H9 (cell line): ENCODE data around the gene DDX55. TPM values are rescaled to one million over a fixed set of nuclear protein-coding genes. Genes with fewer than 3 reads are reported as not detected.

ENCODE experiments used
- DNase-seq: peaks from one replicate; pipeline ENCODE4 v3.0.0-alpha.2; 2017
- H2AFZ ChIP-seq: one replicate; pipeline ENCODE4 v1.6.1; 2013; ENCODE audit warnings: mild to moderate bottlenecking, low read length, control low read depth, moderate library complexity
- H2AK5ac ChIP-seq: 2 replicates; pipeline ENCODE4 v1.6.1; 2013; ENCODE audit warnings: low read length, control low read depth, mixed read lengths; ENCODE audit not compliant: insufficient read length
- H2BK120ac ChIP-seq: one replicate; pipeline ENCODE4 v1.6.1; 2013; ENCODE audit warnings: low read depth, mild to moderate bottlenecking, low read length, control low read depth, inconsistent platforms; ENCODE audit not compliant: poor library complexity, severe bottlenecking
- H2BK12ac ChIP-seq: 2 replicates; pipeline ENCODE4 v1.6.1; 2013; ENCODE audit warnings: low read length, control low read depth, mixed read lengths, low read depth; ENCODE audit not compliant: insufficient read length
- H2BK15ac ChIP-seq: 2 replicates; pipeline ENCODE4 v1.6.1; 2013; ENCODE audit warnings: low read depth, low read length, control low read depth
- H2BK20ac ChIP-seq: one replicate; pipeline ENCODE4 v1.6.1; 2013; ENCODE audit warnings: low read depth, mild to moderate bottlenecking, low read length, control low read depth, inconsistent platforms; ENCODE audit not compliant: poor library complexity, severe bottlenecking
- H2BK5ac ChIP-seq: 2 replicates; pipeline ENCODE4 v1.6.1; 2013; ENCODE audit warnings: low read length, control low read depth, mixed read lengths; ENCODE audit not compliant: insufficient read length
- H3K14ac ChIP-seq: 2 replicates; pipeline ENCODE4 v1.6.1; 2013; ENCODE audit warnings: low read length, control low read depth; ENCODE audit not compliant: insufficient read depth
- H3K18ac ChIP-seq: 2 replicates; pipeline ENCODE4 v1.6.1; 2013; ENCODE audit warnings: low read depth, mild to moderate bottlenecking, mixed read lengths, low read length, control low read depth; ENCODE audit not compliant: insufficient read length
- H3K23ac ChIP-seq: 2 replicates; pipeline ENCODE4 v1.6.1; 2013; ENCODE audit warnings: low read length, control low read depth, mixed read lengths, low read depth; ENCODE audit not compliant: insufficient read length
- H3K23me2 ChIP-seq: 2 replicates; pipeline ENCODE4 v1.6.1; 2013; ENCODE audit warnings: low read depth, mild to moderate bottlenecking, mixed read lengths, low read length, control low read depth; ENCODE audit not compliant: insufficient read length, poor library complexity, severe bottlenecking
- H3K27ac ChIP-seq: 2 replicates; pipeline ENCODE4 v1.5.1; 2013; ENCODE audit warnings: low read length, control low read depth, mixed read lengths, low read depth; ENCODE audit not compliant: insufficient read length
- H3K27me3 ChIP-seq: 2 replicates; pipeline ENCODE4 v1.6.1; 2013; ENCODE audit warnings: low read length, control low read depth, inconsistent platforms; ENCODE audit not compliant: insufficient read depth
- H3K4ac ChIP-seq: 2 replicates; pipeline ENCODE4 v1.6.1; 2013; ENCODE audit warnings: low read depth, mild to moderate bottlenecking, control low read depth, inconsistent platforms, low read length, moderate library complexity
- H3K4me1 ChIP-seq: 2 replicates; pipeline ENCODE4 v1.6.1; 2013; ENCODE audit warnings: low read length, control low read depth, inconsistent platforms; ENCODE audit not compliant: insufficient read depth
- H3K4me2 ChIP-seq: 2 replicates; pipeline ENCODE4 v1.6.1; 2013; ENCODE audit warnings: low read length, control low read depth, mixed read lengths; ENCODE audit not compliant: insufficient read length, insufficient read depth
- H3K56ac ChIP-seq: 2 replicates; pipeline ENCODE4 v1.6.1; 2013; ENCODE audit warnings: low read depth, mild to moderate bottlenecking, mixed read lengths, low read length, control low read depth; ENCODE audit not compliant: insufficient read length
- H3K79me1 ChIP-seq: 2 replicates; pipeline ENCODE4 v1.6.1; 2013; ENCODE audit warnings: low read depth, mild to moderate bottlenecking, moderate library complexity, low read length, control low read depth, inconsistent platforms; ENCODE audit not compliant: insufficient read depth, poor library complexity, severe bottlenecking
- H3K79me2 ChIP-seq: 2 replicates; pipeline ENCODE4 v1.6.1; 2013; ENCODE audit warnings: low read length, control low read depth, inconsistent platforms; ENCODE audit not compliant: insufficient read depth
- H3K9ac ChIP-seq: 2 replicates; pipeline ENCODE4 v1.6.1; 2013; ENCODE audit warnings: low read length, control low read depth, mixed read lengths; ENCODE audit not compliant: insufficient read length; ENCODE audit errors: extremely low read depth
- H3K9me3 ChIP-seq: one replicate; pipeline ENCODE4 v1.6.1; 2013; ENCODE audit warnings: low read depth, low read length, inconsistent platforms; ENCODE audit not compliant: control insufficient read depth
- H3T11ph ChIP-seq: one replicate; pipeline ENCODE4 v1.6.1; 2013; ENCODE audit warnings: mild to moderate bottlenecking, low read length, control low read depth, inconsistent platforms
- H4K20me1 ChIP-seq: one replicate; pipeline ENCODE4 v1.6.1; 2013; ENCODE audit not compliant: control insufficient read depth, insufficient read length, insufficient read depth
- H4K5ac ChIP-seq: 2 replicates; pipeline ENCODE4 v1.6.1; 2013; ENCODE audit warnings: low read depth, mild to moderate bottlenecking, mixed read lengths, low read length, control low read depth; ENCODE audit not compliant: insufficient read length
- H4K8ac ChIP-seq: replicated peaks from 2 replicates; pipeline ENCODE4 v1.6.1; 2013; ENCODE audit warnings: low read length, control low read depth, mixed read lengths, low read depth; ENCODE audit not compliant: insufficient read length
- H4K91ac ChIP-seq: 2 replicates; pipeline ENCODE4 v1.6.1; 2013; ENCODE audit warnings: low read depth, mild to moderate bottlenecking, moderate library complexity, mixed read lengths, low read length, control low read depth; ENCODE audit not compliant: insufficient read length
- H3K27ac Mint-ChIP-seq, 3 experiments: 2 replicates in 2 of 3; 3 replicates in 1 of 3; pipeline ENCODE4 v1.8.0; 2020 to 2021; ENCODE audit warnings: mixed read lengths in 3 of 3, mild to moderate bottlenecking in 1 of 3, moderate library complexity in 1 of 3
- H3K27me3 Mint-ChIP-seq: 2 replicates; pipeline ENCODE4 v1.8.0; 2021; ENCODE audit warnings: low read depth, mild to moderate bottlenecking, moderate library complexity, mixed read lengths
- H3K36me3 Mint-ChIP-seq, 3 experiments: 2 replicates in 2 of 3; 3 replicates in 1 of 3; pipeline ENCODE4 v1.8.0; 2020 to 2021; ENCODE audit warnings: low read depth in 3 of 3, mixed read lengths in 3 of 3; ENCODE audit not compliant: insufficient read depth in 1 of 3
- H3K4me1 Mint-ChIP-seq, 2 experiments: 2 replicates each; pipeline ENCODE4 v1.8.0; 2020; ENCODE audit warnings: mixed read lengths in 2 of 2
- H3K4me3 Mint-ChIP-seq, 2 experiments: 2 replicates in 1 of 2; 3 replicates in 1 of 2; pipeline ENCODE4 v1.8.0; 2020 to 2021; ENCODE audit warnings: mild to moderate bottlenecking in 2 of 2, mixed read lengths in 2 of 2, moderate library complexity in 1 of 2
- H3K9me3 Mint-ChIP-seq, 2 experiments: 2 replicates in 1 of 2; 3 replicates in 1 of 2; pipeline ENCODE4 v1.8.0; 2020; ENCODE audit warnings: mild to moderate bottlenecking in 2 of 2, mixed read lengths in 2 of 2, moderate library complexity in 1 of 2
- CTCF ChIP-seq: fragments of 200-600 bp; sonication (generic); conservative IDR thresholded peaks from 3 replicates; pipeline ENCODE4 v1.8.0; 2021; ENCODE audit warnings: antibody characterized with exemption, mild to moderate bottlenecking
- WGBS: extraction: QIAGEN DNeasy Blood & Tissue Kit; methylation state at CpG from one replicate; pipeline ENCODE4 v1.1.7; 2013; ENCODE audit warnings: missing lambda C conversion rate, low lambda C conversion rate, mixed read lengths; ENCODE audit not compliant: insufficient read length; ENCODE audit errors: extremely low coverage; 5-methylcytosine and 5-hydroxymethylcytosine counted together
- total RNA-seq: library from RNA; stranded (reverse); gene quantifications from 2 replicates; pipeline ENCODE4 v1.2.1, GENCODE V29; 2021

DDX55 gene
- total RNA-seq, 1 experiment from 2014 or later = 51.7 TPM

- H3K79me2 ChIP-seq = no peaks in the 10 kb centered on the region
- H3K4me1 ChIP-seq = no peaks in the 10 kb centered on the region
- no peak overlapping the region for H3K4me2 ChIP-seq
- Mint-ChIP-seq H3K27me3 (no peaks in the 10 kb centered on the region), H3K36me3 (peaks cover 8 to 42% (median 42%) of the 10 kb centered on the region in 3 experiments; a peak in 5 of 7 replicates), H3K4me3 (no peak overlapping the region), H3K9me3 (no peaks in the 10 kb centered on the region), H3K27ac (no peak overlapping the region), H3K4me1 (no peaks in the 10 kb centered on the region)
- H3K27ac ChIP-seq = no peak overlapping the region
- H3K23ac ChIP-seq = no peak overlapping the region
- no peak overlapping the region for H3T11ph ChIP-seq
- no peak overlapping the region for H2AFZ ChIP-seq
- no peak overlapping the region for H3K9ac ChIP-seq
- H3K4ac ChIP-seq = no peak overlapping the region
- no peak overlapping the region for H2BK5ac ChIP-seq
- no peak overlapping the region for H3K14ac ChIP-seq
- no peak overlapping the region for H4K91ac ChIP-seq
- H3K79me1 ChIP-seq = no peaks in the 10 kb centered on the region
- no peak overlapping the region for H2BK20ac ChIP-seq
- H2BK15ac ChIP-seq = no peak overlapping the region
- WGBS = no CpG with 5 or more reads among the region's 7 CpGs
- no peaks in the 10 kb centered on the region for H3K23me2 ChIP-seq
- H4K20me1 ChIP-seq = no peaks in the 10 kb centered on the region
- H2BK12ac ChIP-seq = no peak overlapping the region
- no peak overlapping the region for H2BK120ac ChIP-seq
- no peak overlapping the region for H4K5ac ChIP-seq
- no peaks in the 10 kb centered on the region for H3K27me3 ChIP-seq
- no peak overlapping the region for H2AK5ac ChIP-seq
- H3K56ac ChIP-seq = no peak overlapping the region
- no peak overlapping the region for H4K8ac ChIP-seq
- no peak for TF ChIP-seq CTCF
- no peak overlapping the region for H3K18ac ChIP-seq
- DNase-seq = no peak
- H3K9me3 ChIP-seq = no peaks in the 10 kb centered on the region
Measured at GRCh38 chr12:123643911-123644310, 42.0 kb downstream of the DDX55 start.
